ENCODE measurements around the gene CNEP1R1. TPM values are rescaled to one million over a fixed set of nuclear protein-coding genes. Genes with fewer than 3 reads are reported as not detected.
A peak's percentile ranks its signal among the peaks of the same experiment; 100 is the strongest.

The CNEP1R1 gene
- total RNA-seq, 1 experiment from 2014 or later, result 13.8 TPM

DNA sequence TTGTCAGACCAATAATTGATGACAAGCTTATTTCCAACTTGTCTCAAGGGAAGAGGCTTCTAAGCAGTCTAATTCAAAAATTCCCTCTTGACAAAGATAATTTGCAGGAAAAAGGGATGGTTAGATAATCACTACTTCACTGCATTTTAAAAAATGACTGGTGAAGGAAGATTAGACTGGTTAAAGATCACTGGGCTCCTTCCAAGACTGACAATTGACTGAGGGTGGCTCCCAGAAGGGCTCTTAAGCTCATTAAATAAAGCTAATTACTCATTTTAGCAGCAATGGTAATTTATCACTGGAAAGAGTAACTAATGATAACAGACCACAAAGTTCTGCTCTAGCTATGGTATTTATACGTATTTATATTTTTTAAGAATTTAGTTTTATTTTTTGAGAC, 36.3 kb downstream of the CNEP1R1 start (continued):
- TF ChIP-seq ZNF396 (CRISPR knock-in tag; IDR thresholded peaks at IDR 0.05; ENCODE audit: borderline replicate concordance) (no peak), CREM (CRISPR knock-in tag; IDR thresholded peaks at IDR 0.05) (no peak), ZNF219 (CRISPR knock-in tag; IDR thresholded peaks at IDR 0.05; ENCODE audit: borderline replicate concordance) (no peak), ZNF416 (CRISPR knock-in tag; IDR thresholded peaks at IDR 0.05) (no peak), FOXP1 (CRISPR knock-in tag; IDR thresholded peaks at IDR 0.05; ENCODE audit: borderline replicate concordance) (no peak), ATF1 (CRISPR knock-in tag; IDR thresholded peaks at IDR 0.05) (no peak)
- TF ChIP-seq, protein P1, sequence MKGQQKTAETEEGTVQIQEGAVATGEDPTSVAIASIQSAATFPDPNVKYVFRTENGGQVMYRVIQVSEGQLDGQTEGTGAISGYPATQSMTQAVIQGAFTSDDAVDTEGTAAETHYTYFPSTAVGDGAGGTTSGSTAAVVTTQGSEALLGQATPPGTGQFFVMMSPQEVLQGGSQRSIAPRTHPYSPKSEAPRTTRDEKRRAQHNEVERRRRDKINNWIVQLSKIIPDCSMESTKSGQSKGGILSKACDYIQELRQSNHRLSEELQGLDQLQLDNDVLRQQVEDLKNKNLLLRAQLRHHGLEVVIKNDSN (CRISPR knock-in tag; IDR thresholded peaks at IDR 0.05), result no peak
- TF ChIP-seq, protein P2, sequence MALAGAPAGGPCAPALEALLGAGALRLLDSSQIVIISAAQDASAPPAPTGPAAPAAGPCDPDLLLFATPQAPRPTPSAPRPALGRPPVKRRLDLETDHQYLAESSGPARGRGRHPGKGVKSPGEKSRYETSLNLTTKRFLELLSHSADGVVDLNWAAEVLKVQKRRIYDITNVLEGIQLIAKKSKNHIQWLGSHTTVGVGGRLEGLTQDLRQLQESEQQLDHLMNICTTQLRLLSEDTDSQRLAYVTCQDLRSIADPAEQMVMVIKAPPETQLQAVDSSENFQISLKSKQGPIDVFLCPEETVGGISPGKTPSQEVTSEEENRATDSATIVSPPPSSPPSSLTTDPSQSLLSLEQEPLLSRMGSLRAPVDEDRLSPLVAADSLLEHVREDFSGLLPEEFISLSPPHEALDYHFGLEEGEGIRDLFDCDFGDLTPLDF (CRISPR knock-in tag; IDR thresholded peaks at IDR 0.05), result no peak
- TF ChIP-seq, protein P3, sequence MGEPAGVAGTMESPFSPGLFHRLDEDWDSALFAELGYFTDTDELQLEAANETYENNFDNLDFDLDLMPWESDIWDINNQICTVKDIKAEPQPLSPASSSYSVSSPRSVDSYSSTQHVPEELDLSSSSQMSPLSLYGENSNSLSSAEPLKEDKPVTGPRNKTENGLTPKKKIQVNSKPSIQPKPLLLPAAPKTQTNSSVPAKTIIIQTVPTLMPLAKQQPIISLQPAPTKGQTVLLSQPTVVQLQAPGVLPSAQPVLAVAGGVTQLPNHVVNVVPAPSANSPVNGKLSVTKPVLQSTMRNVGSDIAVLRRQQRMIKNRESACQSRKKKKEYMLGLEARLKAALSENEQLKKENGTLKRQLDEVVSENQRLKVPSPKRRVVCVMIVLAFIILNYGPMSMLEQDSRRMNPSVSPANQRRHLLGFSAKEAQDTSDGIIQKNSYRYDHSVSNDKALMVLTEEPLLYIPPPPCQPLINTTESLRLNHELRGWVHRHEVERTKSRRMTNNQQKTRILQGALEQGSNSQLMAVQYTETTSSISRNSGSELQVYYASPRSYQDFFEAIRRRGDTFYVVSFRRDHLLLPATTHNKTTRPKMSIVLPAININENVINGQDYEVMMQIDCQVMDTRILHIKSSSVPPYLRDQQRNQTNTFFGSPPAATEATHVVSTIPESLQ (CRISPR knock-in tag; IDR thresholded peaks at IDR 0.05), result no peak
- TF ChIP-seq, protein P4, sequence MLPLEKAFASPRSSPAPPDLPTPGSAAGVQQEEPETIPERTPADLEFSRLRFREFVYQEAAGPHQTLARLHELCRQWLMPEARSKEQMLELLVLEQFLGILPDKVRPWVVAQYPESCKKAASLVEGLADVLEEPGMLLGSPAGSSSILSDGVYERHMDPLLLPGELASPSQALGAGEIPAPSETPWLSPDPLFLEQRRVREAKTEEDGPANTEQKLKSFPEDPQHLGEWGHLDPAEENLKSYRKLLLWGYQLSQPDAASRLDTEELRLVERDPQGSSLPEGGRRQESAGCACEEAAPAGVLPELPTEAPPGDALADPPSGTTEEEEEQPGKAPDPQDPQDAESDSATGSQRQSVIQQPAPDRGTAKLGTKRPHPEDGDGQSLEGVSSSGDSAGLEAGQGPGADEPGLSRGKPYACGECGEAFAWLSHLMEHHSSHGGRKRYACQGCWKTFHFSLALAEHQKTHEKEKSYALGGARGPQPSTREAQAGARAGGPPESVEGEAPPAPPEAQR (CRISPR knock-in tag; IDR thresholded peaks at IDR 0.05), result no peak

- no peak overlapping the region for H3K27ac Mint-ChIP-seq
- no peaks in the 10 kb centered on the region for H3K9me3 Mint-ChIP-seq
- H3K4me1 Mint-ChIP-seq, result peaks cover 17% of the 10 kb centered on the region
- no peak for DNase-seq (ENCODE audit: low spot score)
- CTCF ChIA-PET, result interaction anchor here (2.1 to 3.8 kb wide), 3 partner anchors 40 to 145 kb away, joined by 17 to 50 read pairs (median 45); partner anchors contain the start of gene CNEP1R1
- no peaks in the 10 kb centered on the region; the same call in 1 of the 2 replicates for H3K27me3 Mint-ChIP-seq (ENCODE audit: low read depth)
- POLR2A ChIA-PET, result no interaction called here
- ATAC-seq, result no peak
- H3K4me3 Mint-ChIP-seq, result peak overlapping the region; percentile 77
- H3K36me3 Mint-ChIP-seq, result peaks cover 11% of the 10 kb centered on the region; the same call in 1 of the 2 replicates
- TF ChIP-seq ZNF317 (CRISPR knock-in tag; IDR thresholded peaks at IDR 0.05; ENCODE audit: borderline replicate concordance, low read depth) (no peak), IRF2 (CRISPR knock-in tag; IDR thresholded peaks at IDR 0.05; ENCODE audit: borderline replicate concordance, low read depth) (no peak), GABPB1 (CRISPR knock-in tag; IDR thresholded peaks at IDR 0.05) (no peak), ZNF671 (CRISPR knock-in tag; IDR thresholded peaks at IDR 0.05) (no peak), PRRX2 (CRISPR knock-in tag; IDR thresholded peaks at IDR 0.05) (no peak), HMGXB4 (CRISPR knock-in tag; IDR thresholded peaks at IDR 0.05) (no peak), CTCF (IDR thresholded peaks at IDR 0.05) (no peak), MXD4 (CRISPR knock-in tag; IDR thresholded peaks at IDR 0.05; ENCODE audit: borderline replicate concordance) (no peak), CREM (CRISPR knock-in tag; IDR thresholded peaks at IDR 0.05) (no peak)
- TF ChIP-seq, protein P5, sequence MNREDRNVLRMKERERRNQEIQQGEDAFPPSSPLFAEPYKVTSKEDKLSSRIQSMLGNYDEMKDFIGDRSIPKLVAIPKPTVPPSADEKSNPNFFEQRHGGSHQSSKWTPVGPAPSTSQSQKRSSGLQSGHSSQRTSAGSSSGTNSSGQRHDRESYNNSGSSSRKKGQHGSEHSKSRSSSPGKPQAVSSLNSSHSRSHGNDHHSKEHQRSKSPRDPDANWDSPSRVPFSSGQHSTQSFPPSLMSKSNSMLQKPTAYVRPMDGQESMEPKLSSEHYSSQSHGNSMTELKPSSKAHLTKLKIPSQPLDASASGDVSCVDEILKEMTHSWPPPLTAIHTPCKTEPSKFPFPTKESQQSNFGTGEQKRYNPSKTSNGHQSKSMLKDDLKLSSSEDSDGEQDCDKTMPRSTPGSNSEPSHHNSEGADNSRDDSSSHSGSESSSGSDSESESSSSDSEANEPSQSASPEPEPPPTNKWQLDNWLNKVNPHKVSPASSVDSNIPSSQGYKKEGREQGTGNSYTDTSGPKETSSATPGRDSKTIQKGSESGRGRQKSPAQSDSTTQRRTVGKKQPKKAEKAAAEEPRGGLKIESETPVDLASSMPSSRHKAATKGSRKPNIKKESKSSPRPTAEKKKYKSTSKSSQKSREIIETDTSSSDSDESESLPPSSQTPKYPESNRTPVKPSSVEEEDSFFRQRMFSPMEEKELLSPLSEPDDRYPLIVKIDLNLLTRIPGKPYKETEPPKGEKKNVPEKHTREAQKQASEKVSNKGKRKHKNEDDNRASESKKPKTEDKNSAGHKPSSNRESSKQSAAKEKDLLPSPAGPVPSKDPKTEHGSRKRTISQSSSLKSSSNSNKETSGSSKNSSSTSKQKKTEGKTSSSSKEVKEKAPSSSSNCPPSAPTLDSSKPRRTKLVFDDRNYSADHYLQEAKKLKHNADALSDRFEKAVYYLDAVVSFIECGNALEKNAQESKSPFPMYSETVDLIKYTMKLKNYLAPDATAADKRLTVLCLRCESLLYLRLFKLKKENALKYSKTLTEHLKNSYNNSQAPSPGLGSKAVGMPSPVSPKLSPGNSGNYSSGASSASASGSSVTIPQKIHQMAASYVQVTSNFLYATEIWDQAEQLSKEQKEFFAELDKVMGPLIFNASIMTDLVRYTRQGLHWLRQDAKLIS (CRISPR knock-in tag; IDR thresholded peaks at IDR 0.05; ENCODE audit: borderline replicate concordance), result no peak
- TF ChIP-seq, protein P1 (CRISPR knock-in tag; IDR thresholded peaks at IDR 0.05), result no peak
- TF ChIP-seq, protein P6, sequence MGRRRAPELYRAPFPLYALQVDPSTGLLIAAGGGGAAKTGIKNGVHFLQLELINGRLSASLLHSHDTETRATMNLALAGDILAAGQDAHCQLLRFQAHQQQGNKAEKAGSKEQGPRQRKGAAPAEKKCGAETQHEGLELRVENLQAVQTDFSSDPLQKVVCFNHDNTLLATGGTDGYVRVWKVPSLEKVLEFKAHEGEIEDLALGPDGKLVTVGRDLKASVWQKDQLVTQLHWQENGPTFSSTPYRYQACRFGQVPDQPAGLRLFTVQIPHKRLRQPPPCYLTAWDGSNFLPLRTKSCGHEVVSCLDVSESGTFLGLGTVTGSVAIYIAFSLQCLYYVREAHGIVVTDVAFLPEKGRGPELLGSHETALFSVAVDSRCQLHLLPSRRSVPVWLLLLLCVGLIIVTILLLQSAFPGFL (CRISPR knock-in tag; IDR thresholded peaks at IDR 0.05; ENCODE audit: borderline replicate concordance), result no peak
Measured at GRCh38 chr16:50065241-50065623, 40.2 kb downstream of the CNEP1R1 start.

All from WTC11 (cell line).